Peyer's patch (tissue), 4 donors: ENCODE measurements around the gene KIF26B. TPM values are rescaled to one million over a fixed set of nuclear protein-coding genes. Genes with fewer than 3 reads are reported as not detected.

Experiments
- DNase-seq, 3 donors: peaks; one replicate each; pipeline ENCODE4 v3.0.0-alpha.2; 2017 to 2019
- H3K27ac ChIP-seq, 4 donors: fragments of 200-600 bp; sonication (generic); one replicate each; pipeline ENCODE4 v1.5.1; 2016 to 2019
- H3K27me3 ChIP-seq, 2 donors: fragments of 200-600 bp; sonication (generic); one replicate each; pipeline ENCODE4 v1.5.1; 2019
- H3K36me3 ChIP-seq, 3 donors: fragments of 200-600 bp; sonication (generic); one replicate each; pipeline ENCODE4 v1.5.1; 2016 to 2019
- H3K4me1 ChIP-seq, 4 donors: fragments of 200-600 bp; sonication (generic); one replicate each; pipeline ENCODE4 v1.5.1; 2016 to 2019
- H3K4me3 ChIP-seq, 4 donors: fragments of 200-600 bp; sonication (generic); 1 replicate in 3 of 4; 2 replicates in 1 of 4; pipeline ENCODE4 v1.5.1; 2016 to 2019; ENCODE audit warnings: mild to moderate bottlenecking in 1 of 4
- H3K9me3 ChIP-seq, 4 donors: fragments of 200-600 bp; sonication (generic); one replicate each; pipeline ENCODE4 v1.5.1; 2016 to 2019; ENCODE audit warnings: mild to moderate bottlenecking in 1 of 4
- CTCF ChIP-seq, 6 experiments: fragments of 450-650 bp in 4 of 6; fragments of 200-600 bp in 2 of 6; sonication (generic) in 1 of 6; IDR thresholded peaks; one replicate each; pipeline ENCODE4 v1.5.1; 2017 to 2019; ENCODE audit warnings: antibody characterized with exemption in 6 of 6, mild to moderate bottlenecking in 3 of 6, moderate library complexity in 1 of 6
- POLR2A ChIP-seq, 2 donors: fragments of 450-650 bp; IDR thresholded peaks; one replicate each; pipeline ENCODE4 v1.5.1; 2017; ENCODE audit warnings: antibody characterized with exemption in 2 of 2, mild to moderate bottlenecking in 2 of 2, moderate library complexity in 2 of 2
- total RNA-seq, 4 donors: library from RNA; depleted of rRNA; stranded (reverse); fragments of >200 nt; gene quantifications; one replicate each; pipeline ENCODE4 v1.1.0, GENCODE V29; 2016

Gene KIF26B
- total RNA-seq, 4 donors from 2014 or later = 0.70 to 1.6 (median 1.1) TPM

- TF ChIP-seq POLR2A (IDR thresholded peaks at IDR 0.05) = no peak
- TF ChIP-seq CTCF (IDR thresholded peaks at IDR 0.05) = no peak
- no peaks in the 10 kb centered on the region for H3K27me3 ChIP-seq
- H3K36me3 ChIP-seq = no peaks in the 10 kb centered on the region
- H3K9me3 ChIP-seq = no peaks in the 10 kb centered on the region
- H3K27ac ChIP-seq = no peak overlapping the region
- no peak overlapping the region for H3K4me3 ChIP-seq
- H3K4me1 ChIP-seq = peaks cover 0 to 4% (median 0%) of the 10 kb centered on the region in 4 donors
- DNase-seq = no peak
Observed at GRCh38 chr1:245566952-245567351, 412.2 kb downstream of the KIF26B start.

DNA sequence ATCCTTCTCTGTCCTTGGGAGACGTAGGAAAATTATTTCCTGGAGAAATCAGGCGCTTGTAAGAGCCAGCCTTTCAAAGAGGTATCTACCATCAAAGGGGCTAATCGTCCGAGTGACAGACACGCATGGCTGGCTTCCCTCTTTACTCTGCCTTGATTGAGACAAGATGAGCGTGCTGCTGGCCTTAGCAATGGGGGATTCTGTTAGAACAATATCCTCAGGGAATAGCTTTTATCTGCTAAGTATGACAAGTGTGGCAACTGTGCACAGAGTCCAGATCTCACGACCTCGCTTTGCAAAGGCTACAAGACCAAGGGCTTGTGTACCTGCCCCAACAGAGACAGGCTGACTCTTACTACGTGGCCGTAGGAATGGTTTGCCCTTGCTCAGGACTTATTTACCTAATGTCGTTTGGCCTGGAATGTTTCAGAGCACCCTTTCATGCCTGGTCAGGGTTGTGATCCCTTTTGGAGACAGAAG, 417.1 kb downstream of the KIF26B start:
- Histone ChIP-seq H3K9me3 (no peaks in the 10 kb centered on the region), H3K4me3 (no peak overlapping the region), H3K36me3 (no peaks in the 10 kb centered on the region), H3K27me3 (no peaks in the 10 kb centered on the region), H3K4me1 (peaks cover 0 to 4% (median 0%) of the 10 kb centered on the region in 4 donors), H3K27ac (no peak overlapping the region)
- DNase-seq = no peak
- no peak for TF ChIP-seq POLR2A (IDR thresholded peaks at IDR 0.05)
- TF ChIP-seq CTCF (IDR thresholded peaks at IDR 0.05) = no peak

DNA sequence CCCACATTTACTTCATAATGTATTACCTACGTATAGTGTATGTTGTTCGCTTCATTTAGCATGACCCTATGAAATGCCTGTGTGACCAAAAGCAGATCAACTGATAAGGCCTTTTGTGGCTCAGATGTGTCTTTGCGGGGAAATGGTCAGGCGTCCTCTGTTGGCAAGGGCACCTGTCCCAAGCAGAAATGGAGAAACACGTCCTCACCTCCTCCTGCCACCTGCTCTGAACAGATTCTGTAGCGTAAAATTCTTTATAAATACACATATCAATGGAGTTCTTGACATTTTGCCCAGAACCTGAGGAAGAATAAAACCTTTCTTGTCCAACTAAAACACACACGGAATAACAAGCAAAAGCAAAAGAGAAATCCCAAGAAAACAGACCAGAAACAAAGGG, 417.9 kb downstream of the KIF26B start:
- Histone ChIP-seq H3K4me1 (no peaks in the 10 kb centered on the region), H3K36me3 (no peaks in the 10 kb centered on the region), H3K9me3 (no peaks in the 10 kb centered on the region), H3K27ac (no peak overlapping the region), H3K4me3 (no peak overlapping the region), H3K27me3 (no peaks in the 10 kb centered on the region)
- TF ChIP-seq CTCF (IDR thresholded peaks at IDR 0.05) = no peak
- TF ChIP-seq POLR2A (IDR thresholded peaks at IDR 0.05) = no peak
- no peak for DNase-seq

GRCh38 chr1:245575710-245576109, 420.9 kb downstream of the KIF26B start:
- Histone ChIP-seq H3K9me3 (no peaks in the 10 kb centered on the region), H3K4me1 (no peaks in the 10 kb centered on the region), H3K4me3 (no peak overlapping the region), H3K27me3 (no peaks in the 10 kb centered on the region), H3K27ac (no peak overlapping the region), H3K36me3 (no peaks in the 10 kb centered on the region)
- TF ChIP-seq CTCF (IDR thresholded peaks at IDR 0.05) (no peak), POLR2A (IDR thresholded peaks at IDR 0.05) (no peak)
- DNase-seq = no peak

DNA sequence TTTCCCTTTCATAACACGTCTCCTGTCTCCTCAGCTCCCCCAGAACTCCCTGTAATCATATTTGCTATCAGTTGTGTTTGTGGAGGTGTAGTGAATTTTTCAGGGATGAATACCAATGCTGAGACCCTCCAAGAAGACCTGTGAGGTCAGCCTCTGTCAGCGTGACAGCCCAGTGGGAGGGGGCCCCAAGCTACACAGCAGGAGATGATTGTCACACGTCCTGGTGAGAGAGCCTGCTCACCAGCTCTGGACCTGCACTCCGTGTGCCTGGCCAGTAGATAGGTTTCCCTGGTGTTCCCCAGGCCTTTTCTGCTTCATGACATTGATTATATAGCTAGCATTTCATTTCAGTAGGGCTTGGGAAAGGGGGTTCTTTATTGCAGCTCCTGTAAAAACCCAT, 421.5 kb downstream of the KIF26B start:
- no peaks in the 10 kb centered on the region for H3K4me1 ChIP-seq
- no peak overlapping the region for H3K27ac ChIP-seq
- DNase-seq = no peak
- TF ChIP-seq POLR2A (IDR thresholded peaks at IDR 0.05) (no peak), CTCF (IDR thresholded peaks at IDR 0.05) (no peak)
- no peaks in the 10 kb centered on the region for H3K36me3 ChIP-seq
- H3K27me3 ChIP-seq = no peaks in the 10 kb centered on the region
- no peaks in the 10 kb centered on the region for H3K9me3 ChIP-seq
- H3K4me3 ChIP-seq = no peak overlapping the region
